Adipocyte (in vitro differentiated cells): ENCODE results near the gene MSL3B.
"Not testable (repeated sequence)": the region's sequence is repeated elsewhere in the genome, so short reads cannot be mapped to it uniquely, and the experiment has no call there.

ENCODE experiments used
- DNase-seq: peaks from one replicate; pipeline ENCODE4 v3.0.0-alpha.2; 2015; ENCODE audit warnings: low read depth
- H3K27me3 ChIP-seq: replicated peaks from 2 replicates; pipeline ENCODE4 v1.7.0; 2013; ENCODE audit warnings: mild to moderate bottlenecking, low read length, moderate library complexity; ENCODE audit not compliant: control insufficient read depth, insufficient read depth
- H3K36me3 ChIP-seq: 2 replicates; pipeline ENCODE4 v1.7.0; 2013; ENCODE audit warnings: low read length, mild to moderate bottlenecking, moderate library complexity; ENCODE audit not compliant: control insufficient read depth, insufficient read depth, severe bottlenecking
- H3K4me1 ChIP-seq: 2 replicates; pipeline ENCODE4 v1.7.0; 2013; ENCODE audit warnings: mild to moderate bottlenecking, low read length, moderate library complexity; ENCODE audit not compliant: control insufficient read depth, insufficient read depth
- H3K4me3 ChIP-seq: 2 replicates; pipeline ENCODE4 v1.7.0; 2013; ENCODE audit warnings: mild to moderate bottlenecking, low read length, moderate library complexity
- H3K9ac ChIP-seq: 2 replicates; pipeline ENCODE4 v1.7.0; 2013; ENCODE audit warnings: mild to moderate bottlenecking, low read length, moderate library complexity
- H3K9me3 ChIP-seq: 2 replicates; pipeline ENCODE4 v1.7.0; 2013; ENCODE audit warnings: mild to moderate bottlenecking, low read length, moderate library complexity; ENCODE audit not compliant: control insufficient read depth

Gene MSL3B

DNA sequence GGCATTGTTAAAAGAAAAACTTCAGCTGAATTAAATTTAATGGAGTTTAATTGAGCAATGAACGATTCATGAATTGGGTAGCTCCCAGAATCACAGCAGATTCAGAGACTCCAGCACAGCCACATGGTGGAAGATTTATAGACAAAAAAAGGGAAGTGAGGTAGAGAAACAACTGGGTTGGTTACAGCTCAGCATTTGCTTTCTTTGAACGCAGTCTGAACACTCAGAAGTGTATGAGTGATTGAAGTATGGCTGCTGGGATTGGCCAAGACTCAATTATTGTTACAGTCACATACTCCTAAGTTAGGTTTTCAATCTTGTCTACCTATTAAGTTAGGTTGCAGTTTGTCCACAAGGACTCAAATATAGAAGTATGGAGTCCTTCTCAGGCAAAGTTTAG lies 3.9 kb upstream of the MSL3B start:
- H3K36me3 ChIP-seq, H3K27me3 ChIP-seq, H3K9ac ChIP-seq, H3K4me3 ChIP-seq, DNase-seq, H3K4me1 ChIP-seq: not testable (repeated sequence)
- peaks cover 22% of the 10 kb centered on the region for H3K9me3 ChIP-seq

DNA sequence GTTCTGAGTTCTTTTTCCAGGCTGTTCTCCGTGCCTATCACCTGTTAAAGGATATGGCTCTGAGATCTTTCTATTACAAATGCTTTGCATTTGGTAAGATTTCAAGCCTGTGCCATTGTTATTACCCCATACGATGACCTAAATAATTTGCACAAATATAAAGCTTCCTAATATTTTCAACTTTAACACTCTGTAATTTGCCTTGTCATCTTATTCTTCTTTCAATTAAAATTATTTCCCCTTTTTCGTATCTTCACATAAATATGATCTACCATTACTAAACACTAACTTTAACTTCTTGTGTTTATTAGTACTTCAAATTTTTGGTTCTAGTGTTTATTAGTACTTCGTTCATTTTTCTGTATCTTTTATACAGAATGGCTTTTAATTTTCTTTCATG lies 3.2 kb upstream of the MSL3B start:
- Histone ChIP-seq H3K4me1 (no peaks in the 10 kb centered on the region), H3K4me3 (no peak overlapping the region), H3K27me3 (no peaks in the 10 kb centered on the region), H3K9me3 (peaks cover 15% of the 10 kb centered on the region), H3K9ac (no peak overlapping the region), H3K36me3 (peaks cover 2% of the 10 kb centered on the region)
- DNase-seq: no peak

DNA sequence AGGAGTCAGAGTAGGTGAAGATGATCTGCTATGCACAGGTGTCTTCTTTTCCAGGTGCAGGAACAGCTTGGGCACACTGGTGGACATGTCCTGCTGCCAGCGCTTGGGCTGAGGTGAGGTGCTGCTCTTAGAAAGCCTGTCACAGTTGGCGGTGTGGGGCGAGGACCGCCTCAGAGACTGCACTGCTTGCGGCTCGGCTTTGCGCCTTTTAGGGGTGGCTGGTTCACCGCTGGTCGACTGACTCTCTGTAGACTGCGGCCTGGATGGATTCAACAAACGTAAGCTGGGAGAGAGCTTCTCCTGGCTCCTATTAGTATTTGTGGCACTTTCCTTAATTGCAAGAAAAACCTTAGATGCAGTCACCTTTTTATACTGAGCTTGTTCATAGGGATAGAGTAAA lies 1.7 kb downstream of the MSL3B start:
- H3K27me3 ChIP-seq: no peaks in the 10 kb centered on the region
- DNase-seq: no peak

DNA sequence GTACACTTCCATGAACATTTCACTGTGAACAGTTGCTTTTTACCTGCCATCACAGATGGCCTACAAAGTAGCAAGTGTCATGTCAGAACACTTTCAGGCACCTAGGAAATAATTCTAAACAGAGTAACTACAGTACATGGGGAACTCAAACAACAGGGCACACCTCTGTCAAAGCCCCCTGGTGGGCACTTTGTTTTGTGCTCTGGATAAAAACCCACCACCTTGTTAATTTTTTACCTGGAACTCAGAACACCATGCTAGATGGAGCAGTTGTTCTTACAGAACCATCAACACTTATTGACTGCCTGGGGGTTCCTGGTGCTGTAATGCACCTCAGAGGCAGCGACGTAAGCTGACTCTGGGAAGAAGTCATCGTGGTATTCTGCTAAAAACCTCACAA lies 2.3 kb downstream of the MSL3B start:
- Histone ChIP-seq H3K9me3 (peaks cover 9% of the 10 kb centered on the region), H3K36me3 (peaks cover 10% of the 10 kb centered on the region), H3K9ac (no peak overlapping the region), H3K27me3 (no peaks in the 10 kb centered on the region), H3K4me1 (no peaks in the 10 kb centered on the region), H3K4me3 (no peak overlapping the region)
- no peak for DNase-seq

More for the DNA sequence above, 1.7 kb downstream of the MSL3B start:
- H3K9ac ChIP-seq: no peak overlapping the region
- peaks cover 9% of the 10 kb centered on the region for H3K9me3 ChIP-seq
- H3K36me3 ChIP-seq: peaks cover 10% of the 10 kb centered on the region
- H3K4me3 ChIP-seq: no peak overlapping the region
- no peaks in the 10 kb centered on the region for H3K4me1 ChIP-seq

DNA sequence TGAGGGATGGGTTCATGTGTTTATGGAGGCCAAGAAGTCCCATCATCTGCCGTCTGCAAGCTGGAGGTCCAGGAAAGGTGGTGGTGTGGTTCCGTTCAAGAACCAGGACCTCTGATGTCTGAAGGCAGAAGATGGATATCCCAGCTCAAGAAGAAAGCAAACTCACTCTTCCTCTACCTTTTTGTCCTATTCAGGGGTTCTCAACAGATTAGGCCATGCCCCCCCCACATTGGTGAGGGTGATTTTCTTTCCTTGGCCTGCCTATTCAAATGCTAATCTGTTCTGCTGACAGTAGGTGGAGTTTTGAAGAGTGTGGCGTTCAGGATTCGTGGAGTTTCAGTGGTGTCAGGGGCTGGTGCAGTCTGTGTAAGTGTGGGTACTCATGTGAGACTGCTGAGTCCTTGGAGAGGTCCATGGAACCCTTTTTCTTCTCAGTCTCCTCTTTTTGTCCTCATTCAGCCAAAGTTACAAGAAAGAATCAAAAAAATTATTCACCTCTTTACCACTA lies 5.9 kb downstream of the MSL3B start:
- Histone ChIP-seq H3K27me3 (no peaks in the 10 kb centered on the region), H3K9ac (no peak overlapping the region), H3K4me3 (no peak overlapping the region), H3K4me1 (no peaks in the 10 kb centered on the region), H3K36me3 (peaks cover 10% of the 10 kb centered on the region), H3K9me3 (no peaks in the 10 kb centered on the region)
- DNase-seq: no peak

DNA sequence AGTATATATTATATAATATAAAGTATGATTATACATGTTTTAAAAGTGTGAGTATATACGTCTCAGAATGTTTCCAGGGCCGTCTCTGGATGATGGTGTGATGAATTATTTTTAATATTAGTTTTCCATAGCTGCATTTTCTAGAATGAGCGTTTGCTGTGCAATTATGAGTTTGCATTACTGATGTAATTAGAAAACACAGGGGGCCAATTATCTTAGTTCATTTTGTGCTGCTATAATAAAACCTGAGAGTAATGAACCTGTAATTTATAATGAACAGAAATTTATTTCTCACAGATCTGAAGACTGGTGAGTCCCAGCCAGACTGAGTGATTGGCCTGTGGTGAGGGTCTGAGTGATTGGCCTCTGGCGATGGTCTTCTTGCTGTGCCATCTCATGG lies 9.9 kb downstream of the MSL3B start:
- Histone ChIP-seq H3K9me3 (no peaks in the 10 kb centered on the region), H3K9ac (no peak overlapping the region), H3K27me3 (no peaks in the 10 kb centered on the region), H3K4me1 (peaks cover 6% of the 10 kb centered on the region), H3K36me3 (no peaks in the 10 kb centered on the region), H3K4me3 (no peak overlapping the region)
- DNase-seq: no peak

DNA sequence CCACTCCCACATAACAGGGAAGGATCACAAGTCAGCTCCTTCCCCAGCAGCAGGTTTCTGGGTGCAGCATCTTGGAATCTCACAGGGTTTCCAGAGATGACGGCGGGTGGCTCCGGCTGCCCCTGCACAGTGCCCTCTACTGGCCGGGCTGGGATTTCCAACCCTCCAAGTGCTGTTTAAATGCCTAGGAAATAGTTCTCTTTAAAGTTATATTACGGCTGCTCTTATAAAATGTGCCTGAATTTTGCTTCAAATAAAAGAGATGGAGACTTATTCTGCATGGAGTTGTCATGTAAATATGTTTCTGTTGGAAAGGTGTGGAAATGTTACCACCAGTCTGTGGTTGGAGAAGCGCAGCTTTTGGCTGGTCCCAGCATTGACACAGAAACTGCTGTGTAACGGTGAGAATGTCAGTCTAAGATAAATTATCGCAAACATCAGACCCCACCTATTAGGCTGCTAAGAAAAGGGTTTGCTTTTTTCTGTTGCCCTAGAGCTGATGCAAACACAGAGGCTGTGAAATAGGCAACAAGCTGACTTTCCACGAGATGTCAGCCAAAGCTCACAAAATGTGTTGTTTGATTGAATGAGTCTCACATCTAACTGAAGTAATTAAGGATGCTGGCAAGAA lies 10.6 kb downstream of the MSL3B start:
- Histone ChIP-seq H3K9me3 (no peaks in the 10 kb centered on the region), H3K4me3 (no peak overlapping the region), H3K27me3 (no peaks in the 10 kb centered on the region), H3K36me3 (no peaks in the 10 kb centered on the region), H3K4me1 (peaks cover 6% of the 10 kb centered on the region), H3K9ac (no peak overlapping the region)
- DNase-seq: peak; percentile 23

DNA sequence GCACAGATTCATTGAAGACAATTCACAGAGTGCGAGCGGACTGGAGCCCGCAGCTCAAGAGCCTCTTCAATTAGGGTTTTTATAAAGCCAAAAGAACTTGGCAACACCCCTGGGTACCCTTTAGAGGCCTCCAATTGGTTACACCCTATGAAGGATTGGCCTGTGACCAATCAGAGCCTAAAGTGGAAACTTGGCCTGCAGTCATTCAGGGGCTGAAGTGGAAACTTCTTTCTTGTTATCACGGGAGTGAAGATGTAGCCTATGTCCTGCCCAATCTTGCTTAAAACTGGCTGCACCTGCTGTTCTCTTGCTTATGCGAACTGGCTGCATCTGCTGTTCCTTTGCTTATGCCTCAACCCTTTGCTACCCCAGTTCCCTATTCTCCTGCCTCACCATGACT lies 12.0 kb downstream of the MSL3B start:
- H3K36me3 ChIP-seq: no peaks in the 10 kb centered on the region

DNA sequence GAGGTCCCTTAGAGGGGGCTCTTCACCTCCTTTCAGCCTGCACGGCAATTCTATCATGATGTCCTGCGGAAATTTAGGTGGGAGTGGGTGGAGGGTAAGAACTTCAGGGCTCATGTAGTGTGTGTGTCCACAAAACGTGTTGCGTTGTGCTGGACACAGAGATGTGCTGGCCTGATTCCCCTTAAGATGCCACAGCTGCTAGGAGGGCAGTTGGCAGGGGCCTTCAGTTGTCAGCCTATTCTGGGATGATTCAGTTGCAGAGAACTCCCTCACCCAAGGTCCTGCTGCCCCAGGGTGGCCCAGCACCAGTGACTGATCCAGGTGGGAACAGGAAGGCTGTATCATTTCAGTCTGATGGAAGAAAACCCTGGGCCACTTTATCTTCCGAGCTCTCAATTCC lies 12.8 kb downstream of the MSL3B start:
- Histone ChIP-seq H3K9me3 (no peaks in the 10 kb centered on the region), H3K4me1 (peaks cover 6% of the 10 kb centered on the region), H3K27me3 (no peaks in the 10 kb centered on the region), H3K9ac (peak overlapping the region; percentile 89), H3K4me3 (peak overlapping the region; percentile 92), H3K36me3 (no peaks in the 10 kb centered on the region)
- no peak for DNase-seq

More for the DNA sequence above, 12.0 kb downstream of the MSL3B start:
- no peak overlapping the region for H3K4me3 ChIP-seq
- peaks cover 6% of the 10 kb centered on the region for H3K4me1 ChIP-seq
- DNase-seq: no peak
- no peak overlapping the region for H3K9ac ChIP-seq
- no peaks in the 10 kb centered on the region for H3K27me3 ChIP-seq
- no peaks in the 10 kb centered on the region for H3K9me3 ChIP-seq

DNA sequence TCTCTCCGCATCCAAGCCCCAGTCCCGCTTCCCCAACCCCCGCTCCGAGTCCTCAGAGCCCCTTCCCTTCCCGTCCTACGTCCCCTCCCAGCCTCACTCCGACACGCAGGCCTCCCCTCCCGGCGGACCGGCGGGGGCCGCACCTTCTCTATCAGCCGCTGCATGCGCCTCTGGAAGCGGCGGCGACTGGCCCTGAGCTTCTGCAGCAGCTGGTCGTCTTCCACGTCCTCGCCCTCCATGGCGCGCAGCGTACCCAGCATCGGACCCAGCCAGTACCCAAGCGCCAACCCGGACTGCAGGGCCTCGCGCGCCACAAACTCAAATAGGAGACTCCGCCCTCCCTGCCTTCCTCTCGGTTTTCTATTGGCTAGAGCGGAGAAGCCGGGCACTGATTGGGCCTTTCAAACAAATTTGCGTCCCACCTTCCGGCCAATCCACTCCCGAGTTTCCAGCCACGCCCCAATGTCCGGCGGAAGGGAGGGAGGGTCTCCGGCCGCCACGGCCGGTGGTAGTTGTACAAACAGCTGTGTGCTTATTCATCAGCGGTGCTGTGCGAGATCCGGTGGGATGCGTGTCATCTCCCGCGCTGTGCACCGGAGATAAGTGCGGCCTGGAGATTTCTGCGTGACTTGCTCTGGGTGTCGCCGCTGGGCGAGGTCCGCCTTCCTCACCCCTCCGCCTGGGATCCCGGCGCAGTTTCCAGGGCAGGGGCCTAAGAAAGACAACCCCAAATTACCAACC lies 13.8 kb downstream of the MSL3B start, which contains the start of gene HJURP:
Gene HJURP (minus strand): TSS at position 295 of the 741 bp plus-strand sequence. CDS start 35 bp downstream, at position 260.
- no peaks in the 10 kb centered on the region for H3K9me3 ChIP-seq
- DNase-seq: peak; percentile 99
- peaks cover 6% of the 10 kb centered on the region for H3K4me1 ChIP-seq
- peak within 1 kb of the TSS; percentile 92 for H3K4me3 ChIP-seq
- H3K36me3 ChIP-seq: no peaks in the 10 kb centered on the region
- H3K9ac ChIP-seq: peak within 1 kb of the TSS; percentile 89
- H3K27me3 ChIP-seq: no peaks in the 10 kb centered on the region

DNA sequence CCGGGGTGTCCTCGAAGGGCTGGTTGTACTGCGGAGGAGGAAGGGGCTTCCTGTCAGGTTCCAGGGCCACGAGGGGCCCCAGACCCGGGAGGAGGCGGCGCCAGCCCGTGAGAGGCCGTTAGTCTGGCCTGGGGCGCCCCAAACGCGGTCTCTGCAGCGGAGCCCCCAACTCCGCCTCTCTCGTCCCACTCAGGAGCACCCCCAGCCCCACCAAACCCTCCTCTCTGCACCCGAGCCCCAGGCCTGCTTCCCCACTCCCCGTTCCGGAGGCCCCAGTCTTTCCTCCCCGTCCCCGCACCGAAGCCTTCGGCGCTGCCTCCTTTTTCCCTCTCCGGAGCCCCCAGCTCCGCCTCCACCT lies 14.3 kb downstream of the MSL3B start:
- no peak for DNase-seq

More for the DNA sequence above, 14.3 kb downstream of the MSL3B start:
- Histone ChIP-seq H3K27me3 (no peaks in the 10 kb centered on the region), H3K9me3 (no peaks in the 10 kb centered on the region), H3K9ac (peak overlapping the region; percentile 89), H3K4me1 (peaks cover 6% of the 10 kb centered on the region), H3K4me3 (peak overlapping the region; percentile 92), H3K36me3 (no peaks in the 10 kb centered on the region)
